ENCODE results near the gene SEMA6C.

DNA sequence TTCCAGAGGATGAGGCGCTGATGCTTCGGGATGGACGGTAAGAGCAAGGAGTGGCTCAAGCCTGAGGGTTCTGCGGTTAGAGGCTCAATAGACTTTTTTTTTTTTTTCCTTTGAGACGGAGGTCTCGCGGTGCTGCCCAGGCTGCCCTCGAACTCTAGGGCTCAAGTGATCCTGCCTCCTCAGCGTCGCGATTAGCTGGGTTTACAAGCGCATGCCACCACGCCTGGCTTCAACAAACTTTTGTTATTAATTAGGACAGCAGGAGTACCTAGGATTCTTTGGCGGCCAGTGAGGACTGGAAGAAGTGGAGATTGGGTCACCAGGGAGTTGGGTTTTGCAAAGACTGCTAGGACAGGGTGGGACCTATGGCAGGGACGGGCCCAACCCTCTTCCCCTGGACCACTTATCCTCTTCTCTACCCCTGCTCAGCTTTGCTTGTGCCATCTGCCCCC is 20.1 kb upstream of the SEMA6C start:
- TF ChIP-seq, protein P1, sequence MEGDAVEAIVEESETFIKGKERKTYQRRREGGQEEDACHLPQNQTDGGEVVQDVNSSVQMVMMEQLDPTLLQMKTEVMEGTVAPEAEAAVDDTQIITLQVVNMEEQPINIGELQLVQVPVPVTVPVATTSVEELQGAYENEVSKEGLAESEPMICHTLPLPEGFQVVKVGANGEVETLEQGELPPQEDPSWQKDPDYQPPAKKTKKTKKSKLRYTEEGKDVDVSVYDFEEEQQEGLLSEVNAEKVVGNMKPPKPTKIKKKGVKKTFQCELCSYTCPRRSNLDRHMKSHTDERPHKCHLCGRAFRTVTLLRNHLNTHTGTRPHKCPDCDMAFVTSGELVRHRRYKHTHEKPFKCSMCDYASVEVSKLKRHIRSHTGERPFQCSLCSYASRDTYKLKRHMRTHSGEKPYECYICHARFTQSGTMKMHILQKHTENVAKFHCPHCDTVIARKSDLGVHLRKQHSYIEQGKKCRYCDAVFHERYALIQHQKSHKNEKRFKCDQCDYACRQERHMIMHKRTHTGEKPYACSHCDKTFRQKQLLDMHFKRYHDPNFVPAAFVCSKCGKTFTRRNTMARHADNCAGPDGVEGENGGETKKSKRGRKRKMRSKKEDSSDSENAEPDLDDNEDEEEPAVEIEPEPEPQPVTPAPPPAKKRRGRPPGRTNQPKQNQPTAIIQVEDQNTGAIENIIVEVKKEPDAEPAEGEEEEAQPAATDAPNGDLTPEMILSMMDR (conservative IDR thresholded peaks at IDR 0.05 in 1 of 2, IDR thresholded peaks at IDR 0.05 in 1 of 2; ENCODE audit: extremely low read depth in 1 of 2, insufficient read depth in 1 of 2, low read depth in 1 of 2, low read length in 2 of 2): no peak
- TF ChIP-seq EZH2 (IDR thresholded peaks at IDR 0.05; ENCODE audit: borderline replicate concordance, low read length): no peak
